Subcutaneous adipose tissue (tissue), 4 donors: ENCODE measurements around the gene ZFPM1. TPM values are rescaled to one million over a fixed set of nuclear protein-coding genes. Genes with fewer than 3 reads are reported as not detected.

Experiments used
- small RNA-seq: library from RNA; depleted of rRNA; stranded (forward); fragments of <200 nt; gene quantifications from one replicate; pipeline ENCODE3, GENCODE V24; 2016
- total RNA-seq, 4 donors: library from RNA; depleted of rRNA; stranded (reverse); fragments of >200 nt; gene quantifications; one replicate each; pipeline ENCODE4 v1.1.0, GENCODE V29; 2016
- TF ChIP-seq, protein P1 (sequence below): fragments of 450-650 bp; IDR thresholded peaks from one replicate; pipeline ENCODE4 v1.5.1; 2016; ENCODE audit warnings: low read depth, mild to moderate bottlenecking, control low read depth, antibody characterized with exemption, moderate library complexity

The ZFPM1 gene
- total RNA-seq, 4 donors from 2014 or later = 0.17 to 0.57 (median 0.44) TPM; not detected in 1

GRCh38 chr16:88580371-88580770 is 127.3 kb downstream of the ZFPM1 start:
- TF ChIP-seq, protein P1, sequence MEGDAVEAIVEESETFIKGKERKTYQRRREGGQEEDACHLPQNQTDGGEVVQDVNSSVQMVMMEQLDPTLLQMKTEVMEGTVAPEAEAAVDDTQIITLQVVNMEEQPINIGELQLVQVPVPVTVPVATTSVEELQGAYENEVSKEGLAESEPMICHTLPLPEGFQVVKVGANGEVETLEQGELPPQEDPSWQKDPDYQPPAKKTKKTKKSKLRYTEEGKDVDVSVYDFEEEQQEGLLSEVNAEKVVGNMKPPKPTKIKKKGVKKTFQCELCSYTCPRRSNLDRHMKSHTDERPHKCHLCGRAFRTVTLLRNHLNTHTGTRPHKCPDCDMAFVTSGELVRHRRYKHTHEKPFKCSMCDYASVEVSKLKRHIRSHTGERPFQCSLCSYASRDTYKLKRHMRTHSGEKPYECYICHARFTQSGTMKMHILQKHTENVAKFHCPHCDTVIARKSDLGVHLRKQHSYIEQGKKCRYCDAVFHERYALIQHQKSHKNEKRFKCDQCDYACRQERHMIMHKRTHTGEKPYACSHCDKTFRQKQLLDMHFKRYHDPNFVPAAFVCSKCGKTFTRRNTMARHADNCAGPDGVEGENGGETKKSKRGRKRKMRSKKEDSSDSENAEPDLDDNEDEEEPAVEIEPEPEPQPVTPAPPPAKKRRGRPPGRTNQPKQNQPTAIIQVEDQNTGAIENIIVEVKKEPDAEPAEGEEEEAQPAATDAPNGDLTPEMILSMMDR = no peak

DNA sequence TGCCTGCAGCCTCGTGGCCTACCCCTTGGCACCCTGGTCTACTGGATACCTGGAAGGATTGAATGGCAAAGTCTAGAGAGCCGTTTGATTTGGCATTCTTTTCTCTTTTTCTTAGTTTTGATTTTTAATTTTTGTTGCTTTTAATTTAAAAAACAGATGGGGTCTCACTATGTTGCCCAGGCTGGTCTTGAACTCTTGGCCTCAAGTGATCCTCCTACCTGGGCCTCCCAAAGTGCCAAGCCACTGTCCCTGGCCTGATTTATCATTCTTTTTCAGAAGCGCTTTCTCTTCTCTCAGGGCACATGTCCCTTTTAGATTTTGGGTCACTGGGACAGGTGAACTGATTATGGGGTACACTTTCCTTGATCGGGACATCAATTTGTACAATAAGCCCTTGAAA is 128.0 kb downstream of the ZFPM1 start:
- TF ChIP-seq, protein P1 = no peak

DNA sequence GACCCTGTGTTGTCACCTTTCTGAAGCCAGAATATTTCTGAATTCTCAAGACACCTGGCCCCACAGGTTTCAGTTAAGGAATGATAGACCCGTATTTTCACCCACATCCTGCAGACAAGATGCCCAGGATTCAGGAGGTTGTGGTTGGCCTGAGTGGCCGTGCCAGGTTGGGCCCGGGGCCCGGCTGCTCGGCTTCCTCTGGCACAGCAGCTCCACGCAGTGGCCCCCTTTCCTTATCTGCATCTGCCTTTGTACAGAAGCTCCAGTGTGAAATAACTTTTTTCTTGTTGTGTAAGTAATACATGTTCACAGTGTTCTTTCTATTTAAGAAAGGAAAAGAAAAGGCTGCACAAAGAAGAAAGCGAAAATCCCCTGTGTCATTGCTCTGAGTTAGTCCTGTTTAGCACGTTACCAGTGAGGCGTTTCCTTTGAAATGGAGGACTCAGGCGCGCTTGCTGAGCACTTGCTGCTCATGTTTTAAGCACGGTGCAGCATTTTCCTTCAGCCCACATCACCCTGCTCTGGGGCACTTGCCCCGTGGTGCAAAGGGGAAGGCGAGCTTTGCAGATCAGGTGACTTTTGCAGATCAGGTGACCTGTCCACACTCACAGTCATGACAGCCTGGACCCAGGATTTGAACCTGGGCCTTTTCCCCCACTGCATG is 130.0 kb downstream of the ZFPM1 start:
- TF ChIP-seq, protein P1 = no peak

DNA sequence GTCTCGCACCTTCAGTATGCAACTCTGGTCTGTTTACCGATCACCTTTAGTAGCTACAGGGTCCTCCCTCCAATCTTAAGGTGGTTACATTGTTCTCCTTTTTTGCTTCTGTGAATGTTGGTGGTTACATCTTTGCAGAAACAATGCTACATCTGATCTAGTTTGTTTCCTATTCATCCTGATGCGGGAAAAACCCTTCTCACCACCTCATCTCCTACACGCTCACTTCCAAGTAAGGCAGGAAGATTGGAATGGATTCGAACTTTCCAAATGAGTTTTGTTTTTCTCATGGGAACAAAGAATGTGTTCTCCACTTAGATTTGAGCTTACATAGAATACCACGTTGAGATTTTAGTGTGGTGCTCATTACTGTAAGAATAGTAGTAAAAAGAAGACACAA is 131.6 kb downstream of the ZFPM1 start:
- TF ChIP-seq, protein P1 = no peak

DNA sequence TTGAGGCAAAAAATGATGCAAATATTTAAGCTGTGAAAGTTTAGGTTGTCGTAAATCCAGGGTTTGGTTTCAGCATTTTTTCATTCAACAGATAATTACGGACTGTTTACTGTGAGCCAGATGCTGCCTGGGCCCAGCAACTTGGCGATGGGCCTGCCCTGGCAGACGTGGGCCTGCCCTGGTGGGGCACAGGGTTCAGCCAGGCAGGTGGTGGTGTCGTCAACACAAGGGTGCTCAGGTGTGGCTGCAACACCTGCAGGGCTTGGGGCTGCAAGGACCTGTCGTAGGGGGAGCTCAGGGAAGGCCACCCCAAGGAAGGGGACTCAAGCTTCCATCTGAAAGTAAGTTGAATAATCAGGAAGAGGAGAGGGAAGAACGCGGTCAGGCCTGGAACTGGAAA is 132.2 kb downstream of the ZFPM1 start:
- TF ChIP-seq, protein P1 = no peak

- TF ChIP-seq, protein P1 = no peak
Measured at GRCh38 chr16:88585927-88586581, 133.0 kb downstream of the ZFPM1 start.

Small RNAs within 50 kb of the gene (small RNA-seq; reads per million reads assigned to genes)
- not detected for gene MIR5189

Other genes starting within 250 kb of the ZFPM1 start
- gene ZNF469, start 70.3 kb upstream of the ZFPM1 start, total RNA-seq = 1 to 10 TPM in 1 of 4 donors, under 1 TPM in 3; 0.57 to 1.3 (median 0.75) TPM
- gene ZC3H18, start 117.1 kb downstream of the ZFPM1 start, total RNA-seq = 10 to 100 TPM in 2 of 4 donors, 1 to 10 TPM in 2; 8.8 to 19.2 (median 13.5) TPM
- not detected for gene IL17C, start 185.3 kb downstream of the ZFPM1 start, total RNA-seq
- gene CYBA, start 197.8 kb downstream of the ZFPM1 start, total RNA-seq = 100 to 1,000 TPM in 3 of 4 donors, 10 to 100 TPM in 1; 78.0 to 495 (median 196) TPM
- gene MVD, start 209.8 kb downstream of the ZFPM1 start, total RNA-seq = 10 to 100 TPM; 10.1 to 23.4 (median 16.9) TPM
- 1 to 10 TPM in 3 of 4 donors, under 1 TPM in 1; 0.94 to 2.0 (median 1.5) TPM for gene SNAI3, start 233.2 kb downstream of the ZFPM1 start, total RNA-seq